Measurements from ENCODE around the gene CSTPP1.

CSTPP1 gene

GRCh38 chr11:47028195-47029093 lies 91.9 kb downstream of the CSTPP1 start:
- in situ Hi-C loops (cut with MboI; ENCODE audit: low sequenced_read_pairs): no loop called here

GRCh38 chr11:47033439-47033838 lies 96.9 kb downstream of the CSTPP1 start:
- in situ Hi-C loops (cut with MboI; ENCODE audit: low sequenced_read_pairs): no loop called here

- in situ Hi-C loops (cut with MboI; ENCODE audit: low sequenced_read_pairs): no loop called here
Measured at GRCh38 chr11:47034091-47034490, 97.5 kb downstream of the CSTPP1 start.

- in situ Hi-C loops (cut with MboI; ENCODE audit: low sequenced_read_pairs): no loop called here
Measured at GRCh38 chr11:47035108-47035507, 98.5 kb downstream of the CSTPP1 start.

- in situ Hi-C loops (cut with MboI; ENCODE audit: low sequenced_read_pairs): no loop called here
Measured at GRCh38 chr11:47044119-47044518, 107.6 kb downstream of the CSTPP1 start.

- in situ Hi-C loops (cut with MboI; ENCODE audit: low sequenced_read_pairs): no loop called here
Measured at GRCh38 chr11:47047972-47048371, 111.4 kb downstream of the CSTPP1 start.

- in situ Hi-C loops (cut with MboI; ENCODE audit: low sequenced_read_pairs): no loop called here
Measured at GRCh38 chr11:47050284-47050683, 113.7 kb downstream of the CSTPP1 start.

- in situ Hi-C loops (cut with MboI; ENCODE audit: low sequenced_read_pairs): no loop called here
Measured at GRCh38 chr11:47051217-47051616, 114.7 kb downstream of the CSTPP1 start.

- in situ Hi-C loops (cut with MboI; ENCODE audit: low sequenced_read_pairs): no loop called here
Measured at GRCh38 chr11:47052165-47052564, 115.6 kb downstream of the CSTPP1 start.

GRCh38 chr11:47052576-47052975 lies 116.0 kb downstream of the CSTPP1 start:
- in situ Hi-C loops (cut with MboI; ENCODE audit: low sequenced_read_pairs): no loop called here

GRCh38 chr11:47055534-47055933 lies 119.0 kb downstream of the CSTPP1 start:
- in situ Hi-C loops (cut with MboI; ENCODE audit: low sequenced_read_pairs): no loop called here

GRCh38 chr11:47056261-47056915 lies 119.8 kb downstream of the CSTPP1 start:
- in situ Hi-C loops (cut with MboI; ENCODE audit: low sequenced_read_pairs): no loop called here

GRCh38 chr11:47057365-47057764 lies 120.8 kb downstream of the CSTPP1 start:
- in situ Hi-C loops (cut with MboI; ENCODE audit: low sequenced_read_pairs): no loop called here

- in situ Hi-C loops (cut with MboI; ENCODE audit: low sequenced_read_pairs): no loop called here
Measured at GRCh38 chr11:47060807-47061206, 124.2 kb downstream of the CSTPP1 start.

GRCh38 chr11:47061429-47062178 lies 125.0 kb downstream of the CSTPP1 start:
- in situ Hi-C loops (cut with MboI; ENCODE audit: low sequenced_read_pairs): no loop called here

GRCh38 chr11:47062736-47063135 lies 126.2 kb downstream of the CSTPP1 start:
- in situ Hi-C loops (cut with MboI; ENCODE audit: low sequenced_read_pairs): no loop called here

- in situ Hi-C loops (cut with MboI; ENCODE audit: low sequenced_read_pairs): no loop called here
Measured at GRCh38 chr11:47067401-47067800, 130.8 kb downstream of the CSTPP1 start.

GRCh38 chr11:47070769-47071168 lies 134.2 kb downstream of the CSTPP1 start:
- in situ Hi-C loops (cut with MboI; ENCODE audit: low sequenced_read_pairs): no loop called here

- in situ Hi-C loops (cut with MboI; ENCODE audit: low sequenced_read_pairs): no loop called here
Measured at GRCh38 chr11:47071341-47071740, 134.8 kb downstream of the CSTPP1 start.

GRCh38 chr11:47071791-47072261 lies 135.3 kb downstream of the CSTPP1 start:
- in situ Hi-C loops (cut with MboI; ENCODE audit: low sequenced_read_pairs): no loop called here

- in situ Hi-C loops (cut with MboI; ENCODE audit: low sequenced_read_pairs): no loop called here
Measured at GRCh38 chr11:47078751-47079521, 142.4 kb downstream of the CSTPP1 start.
